ENCODE data around the gene RHEB. TPM values are rescaled to one million over a fixed set of nuclear protein-coding genes. Genes with fewer than 3 reads are reported as not detected.
A peak's percentile ranks its signal among the peaks of the same experiment; 100 is the strongest.

The RHEB gene
- total RNA-seq, 2 donors from 2014 or later = 44.9 to 91.0 TPM

- ATAC-seq (no peak), DNase-seq (no peak)
- Histone ChIP-seq H3K27me3 (no peaks in the 10 kb centered on the region), H3K27ac (no peak overlapping the region), H3K4me3 (no peak overlapping the region), H3K9me3 (no peaks in the 10 kb centered on the region), H3K36me3 (replicated peaks in 1 of 2; ENCODE audit: insufficient read depth in 1 of 2, low read depth in 2 of 2) (no peaks in the 10 kb centered on the region), H3K4me1 (peaks cover 46% of the 10 kb centered on the region)
- TF ChIP-seq POLR2A (IDR thresholded peaks at IDR 0.05) (no peak), CTCF (IDR thresholded peaks at IDR 0.05) (no peak)
- 90 to 95% methylated on average over 4 of the region's 4 CpGs for WGBS, 2 donors
- intact Hi-C loops (cut with DNase I) = no loop called here
These were observed 13.7 kb downstream of the RHEB start for GRCh38 chr7:151505836-151506468.

GRCh38 chr7:151505433-151505832 lies 14.3 kb downstream of the RHEB start:
- no peaks in the 10 kb centered on the region for H3K36me3 ChIP-seq (replicated peaks in 1 of 2; ENCODE audit: insufficient read depth in 1 of 2, low read depth in 2 of 2)
- intact Hi-C loops (cut with DNase I) = no loop called here
- TF ChIP-seq CTCF (IDR thresholded peaks at IDR 0.05) = no peak
- TF ChIP-seq POLR2A (IDR thresholded peaks at IDR 0.05) = no peak
- H3K4me1 ChIP-seq = peaks cover 42% of the 10 kb centered on the region
- H3K4me3 ChIP-seq = no peak overlapping the region
- H3K9me3 ChIP-seq = no peaks in the 10 kb centered on the region
- no peak for DNase-seq
- ATAC-seq = no peak
- no peak overlapping the region for H3K27ac ChIP-seq
- no peaks in the 10 kb centered on the region for H3K27me3 ChIP-seq
- 81 to 93% methylated on average over 2 of the region's 2 CpGs for WGBS, 2 donors

- Histone ChIP-seq H3K4me1 (peaks cover 36% of the 10 kb centered on the region), H3K9me3 (no peaks in the 10 kb centered on the region), H3K27ac (peak overlapping the region in 1 of 4 donors; percentile 54), H3K4me3 (no peak overlapping the region), H3K27me3 (no peaks in the 10 kb centered on the region), H3K36me3 (replicated peaks in 1 of 2; ENCODE audit: insufficient read depth in 1 of 2, low read depth in 2 of 2) (no peaks in the 10 kb centered on the region)
- no peak for ATAC-seq
- no peak for DNase-seq
- 55 to 56% methylated on average over 4 of the region's 4 CpGs for WGBS, 2 donors
- intact Hi-C loops (cut with DNase I) = no loop called here
- no peak for TF ChIP-seq CTCF (IDR thresholded peaks at IDR 0.05)
- no peak for TF ChIP-seq POLR2A (IDR thresholded peaks at IDR 0.05)
These were observed 14.9 kb downstream of the RHEB start for GRCh38 chr7:151504715-151505326.

- intact Hi-C loops (cut with DNase I) = no loop called here
- Histone ChIP-seq H3K4me1 (peaks cover 34% of the 10 kb centered on the region), H3K9me3 (no peaks in the 10 kb centered on the region), H3K36me3 (replicated peaks in 1 of 2; ENCODE audit: insufficient read depth in 1 of 2, low read depth in 2 of 2) (no peaks in the 10 kb centered on the region), H3K27me3 (no peaks in the 10 kb centered on the region), H3K4me3 (no peak overlapping the region), H3K27ac (peak overlapping the region in 3 of 4 donors; percentile 16 to 54 (median 43))
- WGBS, 2 donors = 50 to 51% methylated on average over 7 of the region's 7 CpGs
- TF ChIP-seq POLR2A (IDR thresholded peaks at IDR 0.05) = no peak
- TF ChIP-seq CTCF (IDR thresholded peaks at IDR 0.05) = no peak
- peak; percentile 47 to 76 (median 60) for DNase-seq
- peak; percentile 91 for ATAC-seq
These were observed 15.6 kb downstream of the RHEB start for GRCh38 chr7:151503902-151504714.

All from body of pancreas (tissue), 4 donors.